Natural killer cell treated with Interleukin-12 subunit alpha and Interleukin-12 subunit beta and Interleukin-15 and Interleukin-18, amount 100 ng/mL, for 72 hours (primary cell): Measurements from ENCODE around the gene BICDL2. TPM values are rescaled to one million over a fixed set of nuclear protein-coding genes. Genes with fewer than 3 reads are reported as not detected.

Experiments
- ATAC-seq, 2 donors: fragments of 150-1000 bp; cut with Tn5 transposase in 1 of 2; sonication (Bioruptor Pico), chemical (Tn5 transposase) in 1 of 2; 2 replicates each; pipeline ENCODE4 v1.10.0; 2021
- DNase-seq: peaks from one replicate; pipeline ENCODE4 v3.0.0; 2022; ENCODE audit warnings: low spot score
- H3K27ac Mint-ChIP-seq, 2 donors: 1 replicate in 1 of 2; 2 replicates in 1 of 2; pipeline ENCODE4 v1.8.0; 2022; ENCODE audit warnings: mixed read lengths in 2 of 2, mild to moderate bottlenecking in 1 of 2, moderate library complexity in 1 of 2
- H3K27me3 Mint-ChIP-seq, 2 donors: 1 replicate in 1 of 2; 2 replicates in 1 of 2; pipeline ENCODE4 v1.8.0; 2022; ENCODE audit warnings: mixed read lengths in 2 of 2
- H3K36me3 Mint-ChIP-seq: one replicate; pipeline ENCODE4 v1.8.0; 2022; ENCODE audit warnings: mixed read lengths
- H3K4me1 Mint-ChIP-seq, 2 donors: 1 replicate in 1 of 2; 2 replicates in 1 of 2; pipeline ENCODE4 v1.8.0; 2022; ENCODE audit warnings: low read depth in 2 of 2, mixed read lengths in 2 of 2, mild to moderate bottlenecking in 1 of 2
- H3K4me3 Mint-ChIP-seq: one replicate; pipeline ENCODE4 v1.8.0; 2022; ENCODE audit warnings: mixed read lengths
- H3K9me3 Mint-ChIP-seq: 2 replicates; pipeline ENCODE4 v1.8.0; 2022; ENCODE audit warnings: mixed read lengths
- total RNA-seq, 2 donors: library from RNA; stranded (reverse); gene quantifications; one replicate each; pipeline ENCODE4 v1.2.3, GENCODE V29; 2022

BICDL2 gene
- total RNA-seq, 2 donors from 2014 or later, result 0.50 to 0.67 TPM

DNA sequence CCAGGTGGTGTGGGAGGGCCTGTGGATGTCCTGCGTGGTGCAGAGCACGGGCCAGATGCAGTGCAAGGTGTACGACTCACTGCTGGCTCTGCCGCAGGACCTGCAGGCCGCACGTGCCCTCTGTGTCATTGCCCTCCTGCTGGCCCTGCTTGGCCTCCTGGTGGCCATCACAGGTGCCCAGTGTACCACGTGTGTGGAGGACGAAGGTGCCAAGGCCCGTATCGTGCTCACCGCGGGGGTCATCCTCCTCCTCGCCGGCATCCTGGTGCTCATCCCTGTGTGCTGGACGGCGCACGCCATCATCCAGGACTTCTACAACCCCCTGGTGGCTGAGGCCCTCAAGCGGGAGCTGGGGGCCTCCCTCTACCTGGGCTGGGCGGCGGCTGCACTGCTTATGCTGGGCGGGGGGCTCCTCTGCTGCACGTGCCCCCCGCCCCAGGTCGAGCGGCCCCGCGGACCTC, 23.2 kb downstream of the BICDL2 start:
- no peaks in the 10 kb centered on the region for H3K9me3 Mint-ChIP-seq
- H3K4me1 Mint-ChIP-seq, result peaks cover 1 to 3% of the 10 kb centered on the region in 2 donors
- H3K27me3 Mint-ChIP-seq, result peaks cover 0 to 4% of the 10 kb centered on the region in 2 donors
- H3K4me3 Mint-ChIP-seq, result no peak overlapping the region
- ATAC-seq (no peak), DNase-seq (no peak)
- no peaks in the 10 kb centered on the region for H3K36me3 Mint-ChIP-seq
- H3K27ac Mint-ChIP-seq, result no peak overlapping the region

DNA sequence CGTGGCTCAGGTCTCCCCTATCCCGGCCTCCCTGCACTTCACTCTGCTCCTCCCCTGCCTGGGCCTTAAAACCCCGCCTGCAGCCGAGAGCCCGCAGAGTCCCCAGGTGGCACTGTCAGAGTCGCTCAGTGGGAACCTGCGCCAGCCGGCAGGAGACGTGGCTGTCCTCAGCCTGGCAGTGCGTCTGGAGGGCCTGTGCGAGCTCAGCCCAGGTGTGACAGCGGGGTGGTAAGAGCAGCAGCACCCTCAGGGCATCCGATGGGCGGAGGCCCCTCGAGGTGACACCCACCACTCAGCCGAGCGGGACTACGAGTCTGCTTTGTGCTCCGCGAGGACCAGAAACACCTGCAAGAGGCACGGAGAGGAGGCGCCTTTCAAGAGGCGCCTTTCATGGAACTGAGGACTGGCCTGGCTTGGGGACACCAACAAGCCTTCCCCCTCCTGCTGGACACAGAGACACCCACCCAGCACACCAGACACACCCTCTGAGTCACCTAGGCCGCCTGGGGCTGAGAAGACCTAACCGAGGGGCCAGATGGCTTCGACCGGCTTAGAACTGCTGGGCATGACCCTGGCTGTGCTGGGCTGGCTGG, 23.8 kb downstream of the BICDL2 start, which contains the start of gene CLDN9:
CLDN9 (plus strand) TSS at position 96 of the 593 bp plus-strand sequence; CDS start at position 536, 440 bp downstream.
- Mint-ChIP-seq H3K27ac (no peak within 1 kb of the TSS), H3K4me3 (no peak within 1 kb of the TSS), H3K36me3 (no peaks in the 10 kb centered on the region), H3K9me3 (no peaks in the 10 kb centered on the region), H3K27me3 (peaks cover 0 to 4% of the 10 kb centered on the region in 2 donors), H3K4me1 (peaks cover 7% of the 10 kb centered on the region in 2 donors)
- no peak for DNase-seq
- no peak for ATAC-seq

DNA sequence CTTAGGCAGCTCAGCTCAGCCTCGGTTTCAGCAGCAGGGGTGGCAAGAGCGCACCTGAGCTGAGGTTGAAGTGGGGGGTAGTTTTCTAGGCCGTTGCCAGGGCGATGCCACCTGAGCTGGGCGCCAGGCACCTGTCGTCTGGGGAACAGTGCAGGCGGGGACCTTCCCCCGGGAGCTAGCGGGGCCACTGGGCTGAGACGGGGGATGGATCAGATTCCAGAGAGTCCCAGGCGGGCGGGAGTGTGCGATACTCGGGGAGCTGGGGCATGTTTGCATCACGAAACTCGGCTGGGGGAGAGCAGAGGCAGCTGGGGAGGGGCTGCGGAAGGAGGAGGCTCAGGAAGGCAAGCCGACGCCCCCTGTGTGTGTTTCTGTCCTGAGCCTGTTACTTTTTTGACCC, 24.5 kb downstream of the BICDL2 start:
- Mint-ChIP-seq H3K27me3 (peaks cover 0 to 4% of the 10 kb centered on the region in 2 donors), H3K36me3 (no peaks in the 10 kb centered on the region), H3K4me3 (no peak overlapping the region), H3K9me3 (no peaks in the 10 kb centered on the region), H3K27ac (no peak overlapping the region), H3K4me1 (peaks cover 8 to 10% of the 10 kb centered on the region in 2 donors)
- DNase-seq, result no peak
- no peak for ATAC-seq

DNA sequence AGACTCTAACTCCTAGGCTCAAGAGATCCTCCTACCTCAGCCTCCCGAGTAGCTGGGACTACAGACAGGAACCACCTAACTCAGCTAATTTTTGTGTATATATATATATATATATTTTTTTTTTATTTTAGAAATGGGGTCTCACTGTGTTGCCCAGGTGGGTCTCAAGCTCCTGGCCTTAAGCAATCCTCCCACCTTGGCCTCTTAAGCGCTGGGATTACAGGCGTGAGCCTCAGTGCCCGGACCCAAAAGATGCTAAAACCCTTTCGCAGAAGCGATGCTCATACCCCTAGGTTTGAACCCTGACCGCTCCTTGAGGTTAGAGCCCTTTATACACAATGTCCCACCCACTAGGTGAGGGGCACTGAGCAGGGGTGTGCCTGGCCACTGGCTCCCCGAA, 26.2 kb downstream of the BICDL2 start:
- Mint-ChIP-seq H3K4me3 (no peak overlapping the region), H3K36me3 (no peaks in the 10 kb centered on the region), H3K27ac (no peak overlapping the region), H3K9me3 (no peaks in the 10 kb centered on the region), H3K27me3 (peaks cover 0 to 4% of the 10 kb centered on the region in 2 donors), H3K4me1 (peaks cover 8 to 16% of the 10 kb centered on the region in 2 donors)
- DNase-seq (no peak), ATAC-seq (no peak)

DNA sequence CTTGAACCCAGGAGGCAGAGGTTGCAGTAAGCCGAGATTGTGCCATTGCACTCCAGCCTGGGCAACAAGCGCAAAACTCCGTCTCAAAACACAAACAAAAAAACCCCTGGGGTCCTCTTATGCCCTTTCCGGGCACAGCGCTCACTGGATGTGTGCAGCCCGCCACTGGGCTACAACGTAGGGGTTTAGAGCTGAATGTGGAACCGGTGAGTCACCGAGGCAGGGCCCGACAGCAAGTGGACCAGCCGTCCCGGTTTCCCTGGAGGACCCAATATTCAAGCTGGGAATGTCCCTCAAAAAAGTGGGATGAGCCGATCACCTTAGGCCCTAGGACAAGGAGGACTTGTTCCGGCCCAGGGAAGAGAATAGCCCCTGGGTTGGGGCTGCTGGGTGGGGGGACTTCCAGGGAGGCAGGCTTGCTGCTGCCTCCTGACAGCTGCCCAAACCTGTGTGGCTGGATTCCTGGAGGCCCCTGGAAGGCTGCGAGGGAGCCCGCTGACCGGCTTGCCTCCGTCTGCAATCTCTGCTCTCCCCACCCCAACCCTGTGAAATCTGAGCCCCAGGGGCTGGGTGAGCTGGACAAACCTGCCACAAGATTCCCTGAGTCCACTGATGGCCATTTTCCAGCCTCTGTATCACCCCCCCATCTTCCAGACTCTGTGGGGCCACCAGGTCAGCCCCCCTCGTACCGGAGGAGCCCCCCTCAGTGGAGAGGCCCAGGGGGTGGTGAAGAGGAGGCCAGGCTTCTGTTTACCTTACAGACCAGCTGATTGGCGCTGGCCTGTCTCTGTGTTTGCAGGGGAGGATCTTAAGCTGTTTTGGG, 27.0 kb downstream of the BICDL2 start:
- no peak overlapping the region for H3K27ac Mint-ChIP-seq
- no peaks in the 10 kb centered on the region for H3K9me3 Mint-ChIP-seq
- no peak overlapping the region for H3K4me3 Mint-ChIP-seq
- DNase-seq (no peak), ATAC-seq (no peak)
- no peaks in the 10 kb centered on the region for H3K36me3 Mint-ChIP-seq
- peaks cover 10 to 19% of the 10 kb centered on the region in 2 donors for H3K4me1 Mint-ChIP-seq
- peaks cover 0 to 4% of the 10 kb centered on the region in 2 donors for H3K27me3 Mint-ChIP-seq

DNA sequence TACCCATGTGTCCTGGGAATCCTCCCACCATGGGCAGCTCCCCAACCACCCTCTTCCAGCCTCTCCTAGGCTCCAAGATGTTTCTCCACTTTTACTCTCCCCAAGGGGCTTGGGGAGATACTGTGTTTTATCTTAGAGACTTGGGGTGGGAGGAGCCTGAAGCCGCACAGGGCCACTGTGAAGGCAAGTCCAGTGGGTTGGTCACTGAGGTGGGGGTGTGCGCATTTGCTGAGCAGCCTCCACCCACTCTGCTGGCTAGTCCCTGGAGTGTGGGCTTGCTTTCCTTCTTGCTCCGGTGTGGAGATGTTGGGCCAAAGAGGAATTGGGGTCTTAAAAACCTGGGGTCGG, 28.1 kb downstream of the BICDL2 start:
- no peaks in the 10 kb centered on the region for H3K36me3 Mint-ChIP-seq
- no peaks in the 10 kb centered on the region for H3K9me3 Mint-ChIP-seq
- H3K4me3 Mint-ChIP-seq, result no peak overlapping the region
- DNase-seq (no peak), ATAC-seq (no peak)
- no peak overlapping the region for H3K27ac Mint-ChIP-seq
- H3K4me1 Mint-ChIP-seq, result peaks cover 12 to 20% of the 10 kb centered on the region in 2 donors
- no peaks in the 10 kb centered on the region for H3K27me3 Mint-ChIP-seq

DNA sequence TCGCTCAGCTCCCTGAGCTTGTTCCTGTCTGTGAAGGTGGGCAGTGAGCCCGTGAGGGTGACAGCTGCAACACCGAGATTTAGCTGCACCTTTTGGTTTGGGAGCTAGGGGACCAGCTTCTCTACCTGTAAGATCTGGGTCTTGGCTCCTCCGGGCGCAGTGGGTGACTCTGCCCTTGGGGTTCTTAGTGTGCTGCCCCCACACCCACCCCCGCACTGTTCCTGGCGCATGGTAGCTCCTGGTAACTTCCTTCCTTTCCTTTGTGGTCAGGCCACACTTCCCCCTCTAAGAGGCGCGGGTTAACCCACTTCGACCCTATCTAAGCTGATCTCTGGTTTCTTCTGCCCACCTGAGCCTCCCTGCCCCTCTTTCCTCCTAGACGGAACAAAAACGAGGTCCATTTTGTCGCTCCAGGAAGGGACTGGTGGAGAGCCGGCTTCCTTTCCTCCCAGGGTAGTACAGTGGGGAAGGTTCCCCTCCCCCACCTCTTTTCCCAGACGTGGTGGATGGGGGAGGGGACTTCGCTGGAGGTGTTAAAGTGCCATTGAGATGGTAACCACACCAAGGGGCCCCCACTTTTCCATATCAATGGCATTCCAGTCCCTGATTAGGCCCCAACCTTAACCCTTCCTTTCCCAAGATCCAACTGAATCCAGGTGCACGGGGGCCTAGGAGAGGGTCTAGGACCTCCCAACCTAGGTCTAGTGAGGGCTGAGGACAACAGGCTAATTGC, 28.6 kb downstream of the BICDL2 start:
- no peaks in the 10 kb centered on the region for H3K27me3 Mint-ChIP-seq
- ATAC-seq (no peak), DNase-seq (no peak)
- H3K27ac Mint-ChIP-seq, result no peak overlapping the region
- no peaks in the 10 kb centered on the region for H3K36me3 Mint-ChIP-seq
- no peaks in the 10 kb centered on the region for H3K9me3 Mint-ChIP-seq
- H3K4me3 Mint-ChIP-seq, result peak overlapping the region; percentile 9
- H3K4me1 Mint-ChIP-seq, result peaks cover 12 to 20% of the 10 kb centered on the region in 2 donors

DNA sequence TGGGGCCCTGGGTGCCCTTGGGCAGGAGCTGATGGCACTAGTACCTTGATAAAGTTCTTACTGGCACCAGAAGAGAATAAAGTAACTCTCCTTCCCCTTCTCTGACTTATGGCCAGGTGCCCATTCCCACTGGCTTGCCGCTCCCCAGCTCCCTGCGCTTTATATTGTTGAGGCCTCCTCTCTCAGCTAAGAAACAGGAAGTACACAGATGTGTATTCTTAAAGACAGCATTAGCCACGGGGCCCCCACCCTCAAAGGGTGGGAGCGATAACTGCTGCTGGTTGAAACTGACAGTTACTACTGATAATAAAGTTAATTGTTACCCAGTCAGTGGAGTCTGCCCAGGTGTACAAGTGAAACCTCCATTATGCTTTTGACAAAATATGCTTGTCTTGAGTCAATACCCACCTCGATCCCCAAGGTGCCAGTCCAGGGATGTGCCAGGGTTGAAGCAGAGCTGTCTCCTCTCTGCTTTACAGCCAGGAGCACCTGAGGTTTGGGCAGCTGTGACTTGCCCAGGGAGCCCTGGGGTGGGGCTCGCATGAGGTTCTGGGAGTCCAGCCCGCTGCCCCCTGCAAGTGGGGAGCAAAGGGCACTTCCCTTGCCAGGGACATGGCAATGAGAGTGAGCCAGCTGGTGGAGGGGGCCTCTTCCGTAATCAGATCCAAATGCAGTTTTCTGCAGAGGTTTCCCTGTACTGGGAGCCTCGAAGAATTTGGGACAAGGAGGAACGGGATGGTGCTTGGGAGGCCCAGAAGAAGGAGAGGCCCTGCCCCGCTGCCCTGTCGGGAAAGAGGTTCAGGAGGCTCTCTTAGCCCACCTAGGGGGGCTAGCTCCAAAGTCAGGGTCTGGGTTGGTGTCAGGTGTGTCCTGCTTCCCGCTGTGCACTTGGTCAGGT, 29.4 kb downstream of the BICDL2 start:
- no peaks in the 10 kb centered on the region for H3K36me3 Mint-ChIP-seq
- no peak overlapping the region for H3K4me3 Mint-ChIP-seq
- no peak for ATAC-seq
- H3K27me3 Mint-ChIP-seq, result no peaks in the 10 kb centered on the region
- no peak for DNase-seq
- no peaks in the 10 kb centered on the region for H3K9me3 Mint-ChIP-seq
- no peak overlapping the region for H3K27ac Mint-ChIP-seq
- peaks cover 12 to 20% of the 10 kb centered on the region in 2 donors for H3K4me1 Mint-ChIP-seq

DNA sequence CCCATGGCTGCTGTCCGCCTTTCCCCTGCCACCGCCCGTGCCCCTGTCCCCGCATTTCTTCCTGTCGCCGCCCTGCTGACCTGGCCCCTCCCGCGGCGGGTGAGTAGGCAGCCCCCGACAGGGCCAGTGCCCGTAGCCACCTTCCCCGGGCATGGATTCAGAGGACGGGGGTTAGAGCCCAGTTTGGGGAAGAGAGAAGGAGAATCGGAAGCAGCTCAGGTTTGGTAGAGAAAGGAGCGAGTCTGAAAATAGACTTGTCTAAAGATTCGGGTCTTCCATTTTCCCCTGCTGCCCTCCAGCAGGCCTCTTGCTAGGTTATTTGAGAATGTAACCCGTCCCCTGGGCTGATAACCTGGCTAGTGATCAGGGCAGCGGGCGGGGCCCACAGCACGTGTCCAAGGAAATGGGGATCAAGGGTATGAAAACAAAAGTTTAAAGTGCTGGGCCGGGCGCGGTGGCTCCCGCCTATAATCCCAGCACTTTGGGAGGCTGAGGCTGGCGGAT, 31.9 kb downstream of the BICDL2 start:
- Mint-ChIP-seq H3K27ac (no peak overlapping the region), H3K4me1 (peaks cover 12 to 20% of the 10 kb centered on the region in 2 donors), H3K27me3 (no peaks in the 10 kb centered on the region), H3K4me3 (peak overlapping the region; percentile 73), H3K9me3 (no peaks in the 10 kb centered on the region), H3K36me3 (no peaks in the 10 kb centered on the region)
- ATAC-seq (no peak), DNase-seq (no peak)

DNA sequence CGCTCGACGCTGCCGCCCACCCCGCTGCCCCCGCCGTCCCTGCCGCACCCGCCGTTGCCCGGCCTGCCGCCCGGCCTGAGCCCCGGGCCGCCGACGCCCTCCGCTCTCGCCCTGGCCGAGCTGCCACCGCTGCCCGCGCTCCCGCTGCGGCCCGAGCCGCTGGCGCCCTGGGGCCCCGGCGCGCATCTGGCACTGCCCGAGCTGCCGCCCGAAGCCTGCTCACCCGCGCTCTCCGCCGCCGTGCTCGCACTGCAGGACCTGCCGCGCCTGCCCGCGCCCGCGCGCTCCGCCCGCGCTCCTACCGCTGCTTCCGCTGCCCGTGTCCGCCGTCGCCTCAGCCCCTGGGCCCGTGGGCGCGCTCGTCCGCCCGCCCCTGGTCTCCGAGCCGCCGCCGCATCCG, 32.4 kb downstream of the BICDL2 start:
- Mint-ChIP-seq H3K4me3 (peak overlapping the region; percentile 73), H3K27me3 (no peaks in the 10 kb centered on the region), H3K36me3 (no peaks in the 10 kb centered on the region), H3K9me3 (no peaks in the 10 kb centered on the region), H3K4me1 (peaks cover 12 to 20% of the 10 kb centered on the region in 2 donors), H3K27ac (no peak overlapping the region)
- no peak for DNase-seq
- ATAC-seq, result peak; percentile 1 to 14

DNA sequence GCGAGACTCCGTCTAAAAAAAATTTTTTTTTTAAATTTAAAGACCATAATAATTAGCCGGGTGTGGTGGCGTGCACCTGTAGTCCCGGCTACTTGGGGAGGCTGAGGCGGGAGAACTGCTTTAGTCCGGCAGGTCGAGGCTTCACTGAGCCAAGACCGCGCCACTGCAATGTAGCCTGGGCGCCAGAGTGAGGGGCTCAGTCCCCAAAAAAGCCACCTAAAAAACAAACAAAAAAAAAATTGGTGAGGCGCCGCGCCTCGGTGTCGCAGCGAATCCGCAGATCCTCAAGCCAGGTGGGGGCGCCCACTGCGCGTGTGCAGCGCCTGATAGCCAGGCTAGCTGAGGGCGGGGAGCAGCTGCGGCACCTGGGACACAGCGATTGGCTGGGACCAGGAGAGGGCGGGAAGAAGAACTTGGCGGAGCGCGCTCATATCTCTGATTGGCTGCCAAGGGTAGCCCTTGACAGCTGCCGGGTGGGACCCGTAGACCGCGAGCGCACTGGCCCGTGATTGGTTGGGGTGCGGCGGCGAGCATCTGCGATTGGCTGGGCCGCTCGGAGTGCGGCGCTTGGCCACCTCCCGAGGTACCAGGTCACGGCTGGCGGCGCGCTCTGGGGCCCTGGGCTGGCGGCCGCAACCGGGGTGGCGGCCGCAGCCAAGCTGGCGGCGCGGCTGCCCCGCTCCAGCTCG, 33.0 kb downstream of the BICDL2 start:
- ATAC-seq, result peak; percentile 99
- H3K27me3 Mint-ChIP-seq, result no peaks in the 10 kb centered on the region
- H3K36me3 Mint-ChIP-seq, result no peaks in the 10 kb centered on the region
- H3K9me3 Mint-ChIP-seq, result no peaks in the 10 kb centered on the region
- peak; percentile 99 for DNase-seq
- H3K4me3 Mint-ChIP-seq, result peak overlapping the region; percentile 75
- H3K4me1 Mint-ChIP-seq, result peaks cover 11 to 20% of the 10 kb centered on the region in 2 donors
- H3K27ac Mint-ChIP-seq, result peak overlapping the region in 1 of 2 donors; percentile 37

DNA sequence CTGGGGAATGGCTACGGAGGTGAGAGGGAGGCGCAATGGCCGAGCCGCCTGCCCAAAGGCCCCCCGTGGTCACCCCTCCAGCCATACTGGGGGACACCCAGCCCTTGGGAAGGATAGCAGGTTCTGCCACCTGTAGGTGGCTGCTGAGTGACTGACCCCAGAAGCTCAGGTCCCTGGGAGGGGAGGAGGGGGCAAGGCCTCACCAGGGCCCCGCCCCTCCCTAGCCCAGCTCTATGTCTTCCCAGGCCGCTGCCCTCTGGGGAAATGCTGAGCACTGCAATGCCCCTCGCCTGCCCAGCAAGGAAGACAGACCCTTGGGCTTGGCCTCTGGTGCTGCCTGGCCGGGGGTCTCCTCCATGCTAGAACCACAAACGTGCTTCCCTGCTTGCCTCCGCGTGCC, 35.4 kb downstream of the BICDL2 start:
- Mint-ChIP-seq H3K9me3 (no peaks in the 10 kb centered on the region), H3K4me3 (no peak overlapping the region)

More for the DNA sequence above, 35.4 kb downstream of the BICDL2 start:
- Mint-ChIP-seq H3K27me3 (no peaks in the 10 kb centered on the region), H3K4me1 (peaks cover 4 to 5% of the 10 kb centered on the region in 2 donors), H3K36me3 (no peaks in the 10 kb centered on the region), H3K27ac (no peak overlapping the region)
- ATAC-seq (no peak), DNase-seq (no peak)
